A549 (cell line): Measurements from ENCODE around the gene SPATA2L.

Experiments used
- CTCF ChIP-seq: fragments of >200 bp; sonication (Bioruptor Twin); formaldehyde crosslinking; IDR thresholded peaks from 3 replicates; pipeline ENCODE4 v1.5.1; 2016
- JUNB ChIP-seq: fragments of >200 bp; sonication (Bioruptor Twin); formaldehyde crosslinking; IDR thresholded peaks from 2 replicates; pipeline ENCODE4 v1.6.1; 2016
- PHF8 ChIP-seq: fragments of 200-600 bp; sonication (generic); IDR thresholded peaks from 2 replicates; pipeline ENCODE4 v1.6.1; 2016; ENCODE audit warnings: low read depth, mild to moderate bottlenecking, antibody characterized with exemption, moderate library complexity, borderline replicate concordance
- REST ChIP-seq: fragments of 200-600 bp; sonication (generic); IDR thresholded peaks from 2 replicates; pipeline ENCODE4 v1.6.1; 2016; ENCODE audit warnings: antibody characterized with exemption, mild to moderate bottlenecking, moderate library complexity
- SMC3 ChIP-seq: fragments of >200 bp; sonication (Bioruptor Twin); formaldehyde crosslinking; IDR thresholded peaks from 3 replicates; pipeline ENCODE4 v1.6.1; 2018; ENCODE audit warnings: inconsistent platforms
- USF2 ChIP-seq: fragments of 450-650 bp; IDR thresholded peaks from 2 replicates; pipeline ENCODE4 v1.6.1; 2014; ENCODE audit warnings: antibody characterized with exemption

- no peak for TF ChIP-seq CTCF
- TF ChIP-seq REST = no peak
- TF ChIP-seq USF2 = no peak
- no peak for TF ChIP-seq SMC3
- TF ChIP-seq PHF8 = no peak
- TF ChIP-seq JUNB = no peak
These were observed 27.8 kb upstream of the SPATA2L start for GRCh38 chr16:89729293-89729692.
